LHCN-M2 (cell line): ENCODE data around the gene MORC4. TPM values are rescaled to one million over a fixed set of nuclear protein-coding genes. Genes with fewer than 3 reads are reported as not detected.
"Not testable (repeated sequence)": the region's sequence is repeated elsewhere in the genome, so short reads cannot be mapped to it uniquely, and the experiment has no call there.

Experiments
- DNase-seq: peaks from one replicate; pipeline ENCODE4 v3.0.0-alpha.2; 2012; ENCODE audit warnings: low read depth
- polyA plus RNA-seq: library from polyadenylated mRNA; unstranded; fragments of >200 nt; gene quantifications from one replicate; pipeline ENCODE4 v1.2.1, GENCODE V29; 2012; ENCODE audit warnings: missing spikeins
- total RNA-seq: library from RNA; depleted of rRNA; stranded (reverse); fragments of >200 nt; gene quantifications from 2 replicates; pipeline ENCODE4 v1.2.3, GENCODE V29; 2014; rRNA removed

The MORC4 gene
- total RNA-seq = 25.5 and 31.6 TPM in 2 replicates
- 14.0 TPM for polyA plus RNA-seq

DNA sequence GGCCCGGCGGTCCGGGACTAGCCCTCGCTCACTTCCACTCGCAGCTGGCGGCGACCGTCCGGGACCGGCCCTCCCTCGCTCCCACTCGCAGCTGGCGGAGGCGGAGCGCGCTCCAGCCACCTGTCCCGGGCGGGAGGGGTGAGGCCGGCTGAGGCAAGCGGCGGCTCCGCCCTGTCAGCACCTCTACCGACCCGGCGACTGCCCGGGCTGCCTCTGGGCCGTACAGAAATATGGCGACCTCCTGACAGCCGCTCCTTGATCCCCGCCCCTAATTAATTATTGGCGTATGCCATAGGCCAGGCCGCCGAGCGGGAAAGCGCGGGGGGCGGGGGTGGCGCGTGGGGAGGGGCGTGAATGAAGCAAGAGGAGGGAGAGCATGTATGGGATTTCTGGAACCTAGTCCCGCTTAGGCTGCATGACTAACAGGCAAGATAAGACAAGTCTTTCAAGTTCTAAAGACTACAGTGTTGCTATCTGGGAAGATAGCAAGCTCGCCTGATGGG, at the start of gene MORC4:
MORC4 (minus strand) TSS at position 200 of the 503 bp plus-strand sequence. CDS start 243 bp downstream, outside the sequence.
- peak; percentile 80 for DNase-seq

DNA sequence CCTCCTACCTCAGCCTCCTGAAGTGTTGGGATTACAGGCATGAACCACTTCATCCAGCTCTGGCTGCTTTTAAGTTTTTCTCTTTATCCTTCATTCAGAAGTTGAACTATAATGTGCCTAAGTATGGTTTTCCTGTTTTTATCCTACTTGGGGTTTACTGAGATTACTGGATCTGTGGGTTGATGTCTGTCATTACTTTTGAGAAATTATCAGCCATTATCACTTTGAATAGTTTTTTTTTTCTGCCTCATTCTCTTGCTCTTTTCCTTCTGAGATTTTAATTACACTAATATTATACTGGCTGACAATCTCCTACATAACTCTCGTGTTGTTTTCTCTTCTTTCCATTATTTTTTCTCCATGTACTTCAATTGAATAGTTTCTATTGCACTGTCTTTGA, 47.6 kb upstream of the MORC4 start:
- DNase-seq = no peak

DNA sequence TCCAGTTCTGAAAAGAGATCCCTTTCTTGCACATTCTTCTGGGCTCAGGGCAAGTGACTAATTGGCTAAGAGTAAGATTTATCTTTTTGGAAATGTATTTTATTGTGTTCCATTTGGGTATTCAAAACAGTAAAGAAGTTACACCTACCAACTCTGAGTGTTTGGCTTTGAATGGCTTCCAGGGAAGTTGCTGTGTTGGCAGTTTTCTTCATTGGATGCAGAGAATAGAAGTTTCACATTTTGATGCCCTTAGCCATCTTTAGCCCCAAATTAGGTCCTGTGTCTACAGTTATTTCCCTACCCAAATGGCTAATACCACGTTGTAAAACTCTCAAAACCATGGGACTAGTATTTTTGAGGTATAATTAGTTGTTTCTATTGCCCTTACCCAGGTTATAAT, 29.7 kb upstream of the MORC4 start:
- no peak for DNase-seq

DNA sequence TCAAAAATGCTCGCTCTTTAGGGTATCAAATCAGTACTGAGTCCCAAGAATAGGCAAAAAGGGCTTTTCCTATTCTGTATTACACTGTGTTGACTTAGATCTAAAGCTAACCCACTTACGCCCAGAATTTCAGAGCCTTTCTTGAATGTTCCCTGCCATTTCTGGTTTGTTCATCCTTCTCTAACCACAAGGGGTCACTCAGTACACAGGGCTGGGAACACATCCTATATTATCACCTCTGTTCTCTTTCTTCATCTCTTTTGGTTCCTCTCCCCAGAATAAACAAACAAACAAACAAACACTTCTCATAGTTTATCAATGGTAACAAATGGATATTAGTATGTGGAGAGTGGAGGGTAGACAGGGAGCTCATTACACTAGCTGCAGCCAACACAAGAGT, 25.5 kb upstream of the MORC4 start:
- DNase-seq = peak; percentile 10

DNA sequence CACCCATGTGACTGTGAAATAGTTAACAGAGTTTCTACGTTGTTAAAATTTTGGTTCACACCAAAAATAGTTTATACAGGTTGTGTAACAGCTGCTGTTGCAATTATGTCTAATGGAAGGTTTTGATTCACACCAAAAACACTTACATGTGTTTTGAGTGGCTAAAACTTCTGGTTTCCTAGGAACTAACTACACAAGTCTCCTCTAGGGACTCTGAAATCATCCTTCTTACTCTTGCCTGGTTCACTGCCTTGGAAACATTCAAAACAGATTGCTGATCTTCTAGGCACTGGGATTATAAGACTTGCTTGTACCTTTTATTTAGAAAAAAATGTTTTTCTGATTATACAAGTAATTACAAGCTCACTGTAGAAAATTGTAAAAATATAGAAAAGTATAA, 14.9 kb upstream of the MORC4 start:
- peak; percentile 43 for DNase-seq

DNA sequence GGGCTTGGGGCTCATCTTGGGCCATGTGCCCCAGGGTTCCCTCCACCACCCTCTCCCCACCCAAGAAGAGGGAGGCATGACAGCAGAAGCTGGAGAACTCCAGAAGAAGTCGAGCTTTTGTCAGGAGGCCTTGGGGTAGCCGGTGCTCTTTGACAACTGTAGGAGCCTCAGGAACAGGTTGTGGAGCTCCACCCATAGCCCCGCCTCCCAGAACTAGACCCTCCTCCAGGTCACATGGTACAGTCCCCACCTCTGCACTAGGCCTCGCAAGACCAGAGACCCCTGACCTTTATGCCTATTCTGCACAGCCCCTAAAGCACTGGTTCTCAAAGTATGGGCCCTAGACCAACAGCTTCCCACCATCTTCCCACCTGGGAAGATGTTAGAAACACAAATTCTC, 8.0 kb upstream of the MORC4 start:
- DNase-seq = no peak

DNA sequence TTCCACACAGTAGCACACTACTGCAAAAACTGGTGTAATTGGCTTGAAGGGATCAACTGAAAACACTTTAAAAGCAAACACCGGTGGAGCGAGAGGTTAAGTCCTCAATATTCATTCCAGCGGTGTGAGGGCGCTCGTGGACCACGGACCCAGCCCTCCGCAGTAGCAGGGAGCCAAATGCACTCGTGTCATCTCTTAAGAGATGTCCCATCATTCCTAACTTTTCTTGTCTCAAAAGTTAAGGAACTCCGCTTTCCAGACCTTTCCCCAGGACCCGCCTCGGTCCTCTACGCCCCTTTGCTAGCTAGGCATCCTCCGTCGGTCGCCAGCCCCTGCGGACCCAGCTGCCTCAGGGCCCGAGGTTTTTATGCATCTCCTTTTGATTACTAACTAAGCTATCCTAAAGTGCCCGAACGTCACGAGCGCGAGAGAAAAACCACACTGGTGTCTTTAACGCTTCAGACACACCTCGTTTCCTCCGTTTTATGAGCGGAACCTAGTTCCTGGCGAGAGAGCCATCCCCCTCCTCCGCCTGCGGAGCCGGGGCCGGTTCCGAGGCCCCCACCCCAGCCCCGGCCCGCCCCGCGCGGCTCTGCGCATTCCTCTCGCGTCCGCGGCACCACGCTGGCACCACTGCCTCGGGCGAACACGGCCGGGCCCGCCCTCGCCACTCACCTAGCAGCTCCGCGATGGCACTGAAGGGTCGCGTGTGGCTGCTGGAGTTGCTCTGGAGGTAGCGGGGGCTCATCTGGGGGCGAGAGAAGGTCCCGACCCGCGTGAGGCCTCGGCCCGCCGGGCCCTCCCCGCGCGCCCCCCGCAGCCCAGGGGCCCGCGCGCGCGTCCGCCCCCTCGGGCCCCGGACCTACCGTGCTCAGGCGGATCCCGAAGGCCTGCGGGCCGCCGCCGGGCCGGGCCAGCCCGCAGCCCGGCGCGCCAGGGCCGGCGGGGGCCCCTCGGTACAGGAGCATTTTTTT, 723 bp downstream of the MORC4 start:
- peak; percentile 61 for DNase-seq

DNA sequence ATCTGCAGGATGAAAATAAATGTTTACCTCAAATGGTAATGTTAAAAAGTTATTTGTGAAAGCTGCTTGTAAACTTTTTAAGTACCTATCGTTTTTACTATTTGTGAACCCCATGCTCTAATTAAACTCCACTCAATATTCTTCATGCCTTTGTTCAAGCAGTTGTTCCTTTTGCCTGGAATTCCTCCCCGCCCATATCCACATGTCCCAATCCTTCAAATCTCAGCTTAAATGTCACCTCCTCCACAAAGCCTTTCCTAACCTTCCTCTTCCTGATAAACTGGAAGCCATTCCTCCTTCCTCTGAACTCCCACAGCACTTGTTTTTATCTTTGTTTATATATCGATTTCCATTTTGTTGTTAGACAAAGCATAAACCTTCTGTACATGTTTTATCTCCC, 2.4 kb downstream of the MORC4 start:
- peak; percentile 36 for DNase-seq

DNA sequence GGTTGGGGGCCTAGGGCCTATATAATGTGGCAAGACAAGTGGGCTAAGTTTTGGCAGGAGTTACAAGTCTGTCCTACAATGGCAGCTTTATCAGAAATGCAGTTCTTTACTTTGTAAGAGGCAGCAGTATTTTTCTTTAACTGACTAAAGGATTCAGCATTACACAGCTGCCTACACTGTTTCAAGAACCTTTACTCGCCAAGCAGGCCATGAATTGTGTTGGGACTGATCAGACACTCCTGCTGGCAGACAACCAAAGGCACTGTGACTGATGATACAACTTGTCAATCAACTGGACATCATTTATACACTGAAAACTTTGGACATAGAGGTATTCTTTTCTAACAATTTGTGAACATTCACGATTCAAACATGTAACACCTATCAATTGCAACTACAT, 4.3 kb downstream of the MORC4 start:
- no peak for DNase-seq

DNA sequence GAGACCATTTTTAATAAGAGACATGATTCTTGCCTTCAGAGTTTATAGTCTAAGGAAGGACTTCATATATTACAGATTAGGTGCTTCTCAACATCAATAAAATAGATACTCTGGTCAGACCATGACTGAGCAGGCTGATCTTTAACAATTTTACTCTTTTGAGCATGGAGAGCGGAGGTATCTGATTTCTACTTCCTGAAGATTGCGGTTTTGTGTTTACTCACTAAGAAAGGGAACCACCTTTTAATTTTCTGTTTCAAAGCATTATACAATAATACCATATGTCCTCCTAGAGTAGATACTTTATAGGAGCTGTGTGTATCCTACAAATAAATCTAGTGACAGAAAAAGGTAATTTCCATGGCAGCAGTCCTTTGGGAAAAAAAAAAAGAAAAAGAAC, 12.5 kb downstream of the MORC4 start:
- no peak for DNase-seq

DNA sequence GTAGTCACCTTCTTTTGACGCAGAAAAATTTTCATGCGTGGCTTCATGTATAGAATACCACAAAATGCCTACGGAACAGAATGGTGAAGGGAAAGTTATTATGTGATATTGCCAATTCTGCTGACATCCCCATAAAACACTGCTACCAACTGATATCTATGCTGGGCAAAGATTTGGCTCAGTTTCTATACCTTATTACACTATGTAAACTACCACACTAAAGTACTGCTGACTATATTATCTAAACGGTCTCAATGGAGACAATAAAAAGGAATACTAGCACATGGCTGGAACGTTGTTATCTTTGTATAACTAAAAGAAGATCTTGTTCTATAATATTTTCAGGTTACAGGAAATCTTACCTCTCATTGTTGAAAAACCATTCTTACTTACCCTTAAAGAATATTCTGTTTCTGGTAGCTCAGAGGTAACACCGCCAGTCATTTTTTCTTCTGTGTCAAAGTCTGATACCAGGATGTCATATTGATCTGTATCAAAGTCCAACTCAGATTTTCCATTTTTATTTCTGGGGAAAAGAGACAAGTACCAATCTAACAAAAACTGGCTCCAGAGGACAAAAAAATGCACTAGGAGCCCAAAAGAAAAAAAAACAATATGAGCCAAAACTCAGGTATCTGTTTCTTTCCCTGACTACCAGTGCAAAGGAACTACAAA, 18.9 kb downstream of the MORC4 start:
- DNase-seq = no peak

DNA sequence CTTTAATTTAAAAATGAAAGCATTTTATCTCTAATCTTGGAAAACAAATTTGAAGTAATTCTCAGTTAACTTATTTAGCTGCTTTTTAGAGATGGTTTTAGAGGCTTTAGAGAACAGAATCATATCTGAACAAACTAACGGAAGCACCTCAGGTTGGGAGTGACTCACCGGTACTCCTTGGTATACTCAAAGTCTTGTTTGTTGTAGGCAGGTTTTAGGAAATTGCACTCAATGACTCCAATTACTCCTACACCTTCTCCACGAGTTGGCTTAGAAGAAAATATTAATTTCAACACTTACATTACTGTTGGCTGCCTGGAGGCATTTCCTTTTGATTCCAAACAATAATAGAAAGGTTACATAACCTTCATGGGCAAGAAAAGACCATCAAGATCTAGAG, 23.6 kb downstream of the MORC4 start:
- no peak for DNase-seq

DNA sequence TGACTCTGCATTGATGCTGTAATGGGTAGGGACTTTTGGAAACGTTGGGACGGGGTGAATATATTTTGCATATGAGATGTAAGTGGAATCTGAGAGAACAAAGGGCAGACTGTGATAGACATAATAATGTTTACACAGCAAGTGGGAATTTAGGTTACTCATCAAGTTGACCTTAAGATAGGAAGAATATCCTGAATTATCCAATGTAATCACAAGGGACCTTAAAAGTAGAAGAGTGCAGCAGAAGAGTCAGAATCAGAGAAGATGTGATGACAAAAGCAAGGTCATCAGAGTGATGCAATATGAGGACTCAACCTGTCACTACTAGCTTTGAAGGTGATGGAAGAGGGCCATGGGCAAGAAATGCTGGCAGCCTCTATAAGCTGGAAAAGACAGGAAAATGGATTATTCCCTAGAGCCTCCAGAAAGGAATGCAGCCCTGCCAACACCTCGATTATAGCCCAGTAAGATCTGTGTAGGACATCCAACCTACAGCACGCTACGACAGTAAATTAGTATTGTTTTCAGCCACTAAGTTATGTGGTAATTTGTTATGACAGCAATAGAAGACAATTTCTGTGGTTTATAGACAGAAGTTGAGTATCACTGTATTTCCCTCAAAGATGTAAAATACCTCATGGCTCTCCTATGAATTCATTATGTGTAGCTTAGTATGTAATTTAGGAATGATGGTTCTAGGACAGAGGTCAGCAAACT, 26.4 kb downstream of the MORC4 start:
- DNase-seq = no peak

DNA sequence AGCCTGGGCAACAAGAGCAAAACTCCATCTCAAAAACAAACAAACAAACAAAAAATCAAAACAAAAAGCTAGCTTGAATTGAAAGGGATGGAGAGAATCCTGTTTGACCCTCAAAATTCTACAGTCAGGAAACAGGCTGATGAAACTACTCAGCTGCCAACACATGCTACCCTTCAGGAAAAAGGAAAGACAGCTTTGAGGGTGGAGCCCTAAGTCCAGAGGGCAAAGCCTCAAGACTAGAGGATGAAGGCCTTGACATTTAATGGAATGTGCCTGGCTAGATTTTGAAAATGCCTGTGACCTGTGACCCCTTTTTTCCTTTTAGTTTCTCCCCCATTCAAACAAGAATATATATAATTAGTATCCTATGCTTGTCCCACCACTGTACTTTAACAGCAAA, 27.1 kb downstream of the MORC4 start:
- DNase-seq = no peak

DNA sequence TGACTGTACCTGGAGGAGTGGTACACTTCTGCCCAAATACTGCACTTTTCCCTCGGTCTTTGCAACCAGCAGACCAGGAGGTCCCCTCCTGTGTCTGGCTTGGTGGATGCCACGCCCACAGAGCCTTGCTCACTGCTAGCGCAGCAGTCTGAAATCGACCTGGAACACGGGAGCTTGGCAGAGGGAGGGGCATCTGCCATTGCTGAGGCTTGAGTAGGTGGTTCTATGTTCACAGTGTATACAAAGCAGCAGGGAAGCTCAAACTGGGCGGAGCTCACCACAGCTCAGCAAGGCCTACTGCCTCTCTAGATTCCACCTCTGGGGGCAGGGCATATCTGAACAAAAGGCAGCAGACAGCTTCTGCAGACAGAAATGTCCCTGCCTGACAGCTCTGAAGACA, 33.5 kb downstream of the MORC4 start:
- not testable (repeated sequence) for DNase-seq

DNA sequence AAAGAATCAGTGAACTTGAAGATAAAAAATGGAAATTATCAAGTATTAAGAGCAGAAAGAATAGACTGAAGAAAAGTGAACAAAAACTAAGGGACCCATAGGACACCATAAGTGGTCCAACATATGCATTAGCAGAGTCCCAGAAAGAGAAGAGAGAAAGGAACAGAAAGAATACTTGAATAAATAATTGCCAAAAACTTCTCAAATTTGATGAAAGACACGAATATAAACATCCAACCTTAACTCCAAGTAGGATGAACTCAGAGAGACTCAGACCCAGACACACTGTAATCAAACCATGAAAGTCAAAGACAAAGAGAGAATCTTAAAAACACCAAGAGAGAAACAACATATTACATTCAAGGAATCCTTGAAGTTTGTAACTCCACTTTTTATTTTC, 35.7 kb downstream of the MORC4 start:
- DNase-seq = no peak

DNA sequence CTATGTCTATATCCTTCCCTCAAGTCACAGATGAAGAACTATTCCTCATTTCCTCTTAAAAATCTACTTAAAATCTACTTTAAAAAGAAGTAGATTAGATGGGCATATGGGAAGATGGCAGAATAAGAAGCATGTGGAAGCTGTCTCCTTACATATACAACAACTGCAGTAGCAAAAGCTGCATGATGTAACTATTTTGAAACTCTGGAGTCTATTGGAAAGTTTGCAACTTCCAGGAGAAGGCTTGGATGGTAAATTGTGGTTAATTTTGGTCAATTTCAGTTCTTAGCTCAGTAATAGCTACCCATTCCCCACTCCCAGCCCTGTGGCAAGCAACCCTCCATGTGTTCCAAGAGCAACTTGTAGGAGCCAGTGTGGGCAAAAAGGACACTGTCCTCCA, 36.9 kb downstream of the MORC4 start:
- DNase-seq = no peak

DNA sequence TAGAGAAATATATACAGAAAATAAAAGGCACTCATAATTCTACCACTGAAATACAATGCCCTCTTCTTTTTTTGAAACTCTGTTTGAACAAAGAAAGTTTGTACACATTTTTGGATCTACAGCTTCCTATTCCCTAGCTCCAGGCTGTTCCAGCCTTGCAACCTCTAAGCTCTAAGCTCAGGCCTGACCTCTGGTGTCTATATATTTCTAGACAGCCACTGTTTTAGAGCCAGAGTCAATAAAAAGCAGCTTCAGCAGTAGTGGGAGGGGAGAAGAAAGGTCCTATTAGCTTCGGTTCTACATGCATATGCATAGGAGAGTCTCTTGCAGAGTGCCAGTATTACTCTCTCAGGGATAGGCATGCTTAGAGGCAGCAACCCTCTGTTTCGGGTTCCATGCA, 40.1 kb downstream of the MORC4 start:
- peak; percentile 2 for DNase-seq

DNA sequence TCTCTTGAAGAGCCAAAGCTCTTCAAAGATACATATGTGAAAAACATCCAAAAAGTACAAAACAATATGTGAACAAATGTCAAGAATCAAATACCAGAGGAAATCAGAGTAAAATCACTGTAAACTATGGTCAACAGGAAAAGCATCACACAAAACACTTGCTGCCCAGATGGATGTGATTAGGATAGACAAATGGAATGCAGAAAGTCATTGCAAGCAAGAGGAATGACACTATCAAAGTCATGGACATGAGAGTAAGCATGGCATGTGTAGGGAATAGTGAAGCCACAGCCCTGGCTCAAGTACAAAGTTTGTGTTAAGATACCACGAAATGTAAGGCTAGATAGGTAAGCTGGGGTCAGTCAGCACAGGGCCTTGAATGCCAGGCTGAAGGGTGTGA, 42.2 kb downstream of the MORC4 start:
- no peak for DNase-seq

DNA sequence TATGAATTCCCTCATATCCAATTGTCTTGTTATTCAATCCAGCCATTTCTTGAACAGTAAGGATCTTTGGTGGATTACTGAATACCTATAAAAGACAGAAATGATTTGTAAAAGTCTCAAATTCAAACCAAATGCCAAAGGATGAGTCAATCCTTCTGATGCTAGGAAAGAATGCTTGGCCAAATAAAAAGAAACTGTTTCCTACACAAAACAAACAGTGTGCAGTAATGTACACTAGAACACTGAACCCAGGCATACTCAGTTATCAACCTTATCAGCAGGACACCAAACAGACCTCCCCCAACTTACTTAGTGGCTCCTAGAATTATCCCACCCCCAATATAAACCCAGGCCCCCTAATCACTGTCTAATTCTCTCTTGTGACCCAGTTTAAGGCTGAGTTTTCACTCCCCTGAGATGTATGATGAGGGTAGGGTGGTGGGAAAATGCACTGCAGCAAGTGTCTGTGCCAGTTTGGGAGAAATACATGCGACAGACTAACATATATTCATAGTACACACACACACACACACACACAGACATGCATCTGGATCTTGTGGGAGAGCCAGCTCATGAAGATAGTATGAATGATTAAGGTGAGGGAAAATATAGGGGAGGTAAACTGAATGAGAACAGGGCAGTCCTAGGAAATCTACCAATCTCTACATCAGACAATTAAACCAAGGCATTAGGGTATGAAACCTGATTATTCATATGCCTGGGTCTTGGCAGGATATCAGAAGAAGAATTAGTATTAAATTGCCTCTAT, 44.8 kb downstream of the MORC4 start:
- peak; percentile 18 for DNase-seq

DNA sequence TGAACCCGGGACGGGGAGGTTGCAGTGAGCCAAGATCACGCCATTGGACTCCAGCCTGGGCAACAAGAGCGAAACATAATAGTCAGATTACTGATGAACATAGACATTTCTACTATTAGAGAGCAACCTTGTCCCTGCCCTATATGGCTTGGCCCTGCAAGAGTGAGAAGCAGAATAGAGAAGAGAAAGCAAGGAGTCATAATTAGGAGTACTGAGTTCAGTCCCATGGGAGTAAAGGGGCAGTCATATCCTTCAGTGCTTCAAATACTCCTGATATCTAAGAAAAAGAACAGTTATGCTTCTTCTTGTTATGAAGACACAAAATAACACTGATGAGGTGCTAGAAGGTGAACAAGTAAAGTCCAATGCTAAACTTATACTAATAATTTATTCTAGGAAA, 46.0 kb downstream of the MORC4 start:
- DNase-seq = no peak
